GM12878 (cell line): ENCODE measurements around the gene SFMBT1. TPM values are rescaled to one million over a fixed set of nuclear protein-coding genes. Genes with fewer than 3 reads are reported as not detected.

Source experiments
- BRCA1 ChIP-seq: IDR thresholded peaks from 2 replicates; pipeline ENCODE4 v1.6.1; 2011; ENCODE audit warnings: low read depth, low read length, improper control_type of control experiment
- CREB1 ChIP-seq: IDR thresholded peaks from 2 replicates; pipeline ENCODE4 v1.6.1; 2012; ENCODE audit warnings: low read depth, mild to moderate bottlenecking, inconsistent platforms
- NFIC ChIP-seq: IDR thresholded peaks from 2 replicates; pipeline ENCODE4 v1.6.1; 2012; ENCODE audit warnings: low read depth, mild to moderate bottlenecking, inconsistent platforms, low read length, moderate library complexity
- NFXL1 ChIP-seq: fragments of 450-650 bp; IDR thresholded peaks from 2 replicates; pipeline ENCODE4 v1.6.1; 2017; ENCODE audit warnings: antibody characterized with exemption, mild to moderate bottlenecking, borderline replicate concordance
- NR2C2 ChIP-seq: IDR thresholded peaks from 2 replicates; pipeline ENCODE4 v1.6.1; 2011; ENCODE audit warnings: borderline replicate concordance, low read depth; ENCODE audit not compliant: control insufficient read depth, insufficient read length
- RAD51 ChIP-seq: fragments of 450-650 bp; IDR thresholded peaks from 2 replicates; pipeline ENCODE4 v1.6.1; 2016; ENCODE audit warnings: moderate library complexity, mild to moderate bottlenecking, inconsistent platforms
- RB1 ChIP-seq: fragments of 450-650 bp; formaldehyde crosslinking; IDR thresholded peaks from 2 replicates; pipeline ENCODE4 v1.6.1; 2017; ENCODE audit warnings: mild to moderate bottlenecking, borderline replicate concordance
- SMC3 ChIP-seq: IDR thresholded peaks from 2 replicates; pipeline ENCODE4 v1.6.1; 2011; ENCODE audit warnings: low read length, improper control_type of control experiment, borderline replicate concordance
- SPI1 ChIP-seq: IDR thresholded peaks from 2 replicates; pipeline ENCODE4 v1.6.1; 2011; ENCODE audit warnings: low read depth, mild to moderate bottlenecking, low read length, moderate library complexity, borderline replicate concordance; ENCODE audit not compliant: insufficient read depth
- STAT1 ChIP-seq: fragments of 450-650 bp; conservative IDR thresholded peaks from 2 replicates; pipeline ENCODE4 v1.6.1; 2014; ENCODE audit warnings: antibody characterized with exemption, mild to moderate bottlenecking
- STAT3 ChIP-seq: IDR thresholded peaks from 2 replicates; pipeline ENCODE4 v1.6.1; 2011; ENCODE audit warnings: low read depth, low read length, improper control_type of control experiment
- ZNF384 ChIP-seq: IDR thresholded peaks from 2 replicates; pipeline ENCODE4 v1.6.1; 2012; ENCODE audit warnings: low read depth, mild to moderate bottlenecking, low read length, improper control_type of control experiment, borderline replicate concordance
- polyA plus RNA-seq, 11 experiments: library from polyadenylated mRNA; depleted of rRNA in 4 of 11; unstranded in 6 of 11; stranded (reverse) in 5 of 11; fragments of >200 nt; fragmentation: Nextera tagmentation in 4 of 11; fragmentation: Illumina TruSeq in 1 of 11; extraction: Ambion mirVana in 4 of 11; extraction: Trizol in 1 of 11; gene quantifications; 1 replicate in 1 of 11; 2 replicates in 10 of 11; pipeline versions ENCODE4 v1.2.1 to v1.2.3, GENCODE V29; 2011 to 2016; ENCODE audit warnings: inconsistent platforms in 2 of 11, missing spikeins in 2 of 11, low read depth in 1 of 11
- total RNA-seq, 4 experiments: library from RNA; depleted of rRNA in 3 of 4; stranded (reverse); fragments of >200 nt in 3 of 4; fragmentation: Illumina TruSeq in 1 of 4; extraction: Trizol in 1 of 4; gene quantifications; 2 replicates each; pipeline versions ENCODE4 v1.2.1 to v1.2.3, GENCODE V29; 2013 to 2021
- TF ChIP-seq, protein P1 (sequence below): IDR thresholded peaks from 2 replicates; pipeline ENCODE4 v1.6.1; 2012; ENCODE audit warnings: improper control_type of control experiment, low read depth, low read length; ENCODE audit not compliant: insufficient replicate concordance
- TF ChIP-seq, protein P2 (sequence below): fragments of 450-650 bp; IDR thresholded peaks from 2 replicates; pipeline ENCODE4 v1.6.1; 2018; ENCODE audit warnings: mild to moderate bottlenecking, low read depth, moderate library complexity; ENCODE audit not compliant: partially characterized antibody
- TF ChIP-seq, protein P3 (sequence below): fragments of 450-650 bp; IDR thresholded peaks from 2 replicates; pipeline ENCODE4 v1.6.1; 2017; ENCODE audit warnings: mild to moderate bottlenecking
- TF ChIP-seq, protein P4 (sequence below): IDR thresholded peaks from 2 replicates; pipeline ENCODE4 v1.6.1; 2012; ENCODE audit warnings: low read depth, low read length, improper control_type of control experiment
- TF ChIP-seq, protein P5 (sequence below): fragments of 450-650 bp; IDR thresholded peaks from 2 replicates; pipeline ENCODE4 v1.6.1; 2016; ENCODE audit warnings: mild to moderate bottlenecking

SFMBT1 gene
- total and polyA plus RNA-seq, 10 of the 15 experiments (the other 5 are each of a cell fraction or from before 2014, with no cell fraction given): 3.2 to 19.5 (median 11.4) TPM

DNA sequence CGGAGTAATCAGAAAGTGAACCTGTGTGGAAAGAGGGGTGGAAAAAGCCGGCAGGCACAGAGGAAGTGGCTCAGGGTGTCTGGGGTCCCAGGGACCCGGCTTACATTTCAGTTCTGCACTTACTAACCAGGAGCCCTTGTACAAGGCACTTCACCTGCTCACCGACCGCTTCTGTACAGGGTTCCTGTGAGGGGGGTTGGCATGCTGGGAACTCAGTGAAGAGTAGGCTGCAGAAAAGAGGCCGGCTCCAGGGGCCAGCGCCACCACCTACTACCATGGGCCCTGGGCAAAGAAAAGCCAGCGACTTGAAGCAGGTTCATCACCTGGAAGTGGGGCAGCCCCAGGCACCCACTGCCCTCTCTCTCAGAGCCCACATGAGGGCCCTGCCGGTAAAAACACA lies 154.7 kb downstream of the SFMBT1 start (continued):
- TF ChIP-seq, protein P1, sequence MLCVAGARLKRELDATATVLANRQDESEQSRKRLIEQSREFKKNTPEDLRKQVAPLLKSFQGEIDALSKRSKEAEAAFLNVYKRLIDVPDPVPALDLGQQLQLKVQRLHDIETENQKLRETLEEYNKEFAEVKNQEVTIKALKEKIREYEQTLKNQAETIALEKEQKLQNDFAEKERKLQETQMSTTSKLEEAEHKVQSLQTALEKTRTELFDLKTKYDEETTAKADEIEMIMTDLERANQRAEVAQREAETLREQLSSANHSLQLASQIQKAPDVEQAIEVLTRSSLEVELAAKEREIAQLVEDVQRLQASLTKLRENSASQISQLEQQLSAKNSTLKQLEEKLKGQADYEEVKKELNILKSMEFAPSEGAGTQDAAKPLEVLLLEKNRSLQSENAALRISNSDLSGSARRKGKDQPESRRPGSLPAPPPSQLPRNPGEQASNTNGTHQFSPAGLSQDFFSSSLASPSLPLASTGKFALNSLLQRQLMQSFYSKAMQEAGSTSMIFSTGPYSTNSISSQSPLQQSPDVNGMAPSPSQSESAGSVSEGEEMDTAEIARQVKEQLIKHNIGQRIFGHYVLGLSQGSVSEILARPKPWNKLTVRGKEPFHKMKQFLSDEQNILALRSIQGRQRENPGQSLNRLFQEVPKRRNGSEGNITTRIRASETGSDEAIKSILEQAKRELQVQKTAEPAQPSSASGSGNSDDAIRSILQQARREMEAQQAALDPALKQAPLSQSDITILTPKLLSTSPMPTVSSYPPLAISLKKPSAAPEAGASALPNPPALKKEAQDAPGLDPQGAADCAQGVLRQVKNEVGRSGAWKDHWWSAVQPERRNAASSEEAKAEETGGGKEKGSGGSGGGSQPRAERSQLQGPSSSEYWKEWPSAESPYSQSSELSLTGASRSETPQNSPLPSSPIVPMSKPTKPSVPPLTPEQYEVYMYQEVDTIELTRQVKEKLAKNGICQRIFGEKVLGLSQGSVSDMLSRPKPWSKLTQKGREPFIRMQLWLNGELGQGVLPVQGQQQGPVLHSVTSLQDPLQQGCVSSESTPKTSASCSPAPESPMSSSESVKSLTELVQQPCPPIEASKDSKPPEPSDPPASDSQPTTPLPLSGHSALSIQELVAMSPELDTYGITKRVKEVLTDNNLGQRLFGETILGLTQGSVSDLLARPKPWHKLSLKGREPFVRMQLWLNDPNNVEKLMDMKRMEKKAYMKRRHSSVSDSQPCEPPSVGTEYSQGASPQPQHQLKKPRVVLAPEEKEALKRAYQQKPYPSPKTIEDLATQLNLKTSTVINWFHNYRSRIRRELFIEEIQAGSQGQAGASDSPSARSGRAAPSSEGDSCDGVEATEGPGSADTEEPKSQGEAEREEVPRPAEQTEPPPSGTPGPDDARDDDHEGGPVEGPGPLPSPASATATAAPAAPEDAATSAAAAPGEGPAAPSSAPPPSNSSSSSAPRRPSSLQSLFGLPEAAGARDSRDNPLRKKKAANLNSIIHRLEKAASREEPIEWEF: no peak
- no peak for TF ChIP-seq STAT1
- TF ChIP-seq STAT3: no peak
- TF ChIP-seq ZNF384: no peak
- TF ChIP-seq CREB1: no peak
- no peak for TF ChIP-seq NR2C2
- TF ChIP-seq, protein P2, sequence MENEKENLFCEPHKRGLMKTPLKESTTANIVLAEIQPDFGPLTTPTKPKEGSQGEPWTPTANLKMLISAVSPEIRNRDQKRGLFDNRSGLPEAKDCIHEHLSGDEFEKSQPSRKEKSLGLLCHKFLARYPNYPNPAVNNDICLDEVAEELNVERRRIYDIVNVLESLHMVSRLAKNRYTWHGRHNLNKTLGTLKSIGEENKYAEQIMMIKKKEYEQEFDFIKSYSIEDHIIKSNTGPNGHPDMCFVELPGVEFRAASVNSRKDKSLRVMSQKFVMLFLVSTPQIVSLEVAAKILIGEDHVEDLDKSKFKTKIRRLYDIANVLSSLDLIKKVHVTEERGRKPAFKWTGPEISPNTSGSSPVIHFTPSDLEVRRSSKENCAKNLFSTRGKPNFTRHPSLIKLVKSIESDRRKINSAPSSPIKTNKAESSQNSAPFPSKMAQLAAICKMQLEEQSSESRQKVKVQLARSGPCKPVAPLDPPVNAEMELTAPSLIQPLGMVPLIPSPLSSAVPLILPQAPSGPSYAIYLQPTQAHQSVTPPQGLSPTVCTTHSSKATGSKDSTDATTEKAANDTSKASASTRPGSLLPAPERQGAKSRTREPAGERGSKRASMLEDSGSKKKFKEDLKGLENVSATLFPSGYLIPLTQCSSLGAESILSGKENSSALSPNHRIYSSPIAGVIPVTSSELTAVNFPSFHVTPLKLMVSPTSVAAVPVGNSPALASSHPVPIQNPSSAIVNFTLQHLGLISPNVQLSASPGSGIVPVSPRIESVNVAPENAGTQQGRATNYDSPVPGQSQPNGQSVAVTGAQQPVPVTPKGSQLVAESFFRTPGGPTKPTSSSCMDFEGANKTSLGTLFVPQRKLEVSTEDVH: no peak
- TF ChIP-seq NFIC: no peak
- peak; percentile 32; the same call in 1 of the 2 replicates for TF ChIP-seq SPI1
- TF ChIP-seq SMC3: no peak
- TF ChIP-seq, protein P3, sequence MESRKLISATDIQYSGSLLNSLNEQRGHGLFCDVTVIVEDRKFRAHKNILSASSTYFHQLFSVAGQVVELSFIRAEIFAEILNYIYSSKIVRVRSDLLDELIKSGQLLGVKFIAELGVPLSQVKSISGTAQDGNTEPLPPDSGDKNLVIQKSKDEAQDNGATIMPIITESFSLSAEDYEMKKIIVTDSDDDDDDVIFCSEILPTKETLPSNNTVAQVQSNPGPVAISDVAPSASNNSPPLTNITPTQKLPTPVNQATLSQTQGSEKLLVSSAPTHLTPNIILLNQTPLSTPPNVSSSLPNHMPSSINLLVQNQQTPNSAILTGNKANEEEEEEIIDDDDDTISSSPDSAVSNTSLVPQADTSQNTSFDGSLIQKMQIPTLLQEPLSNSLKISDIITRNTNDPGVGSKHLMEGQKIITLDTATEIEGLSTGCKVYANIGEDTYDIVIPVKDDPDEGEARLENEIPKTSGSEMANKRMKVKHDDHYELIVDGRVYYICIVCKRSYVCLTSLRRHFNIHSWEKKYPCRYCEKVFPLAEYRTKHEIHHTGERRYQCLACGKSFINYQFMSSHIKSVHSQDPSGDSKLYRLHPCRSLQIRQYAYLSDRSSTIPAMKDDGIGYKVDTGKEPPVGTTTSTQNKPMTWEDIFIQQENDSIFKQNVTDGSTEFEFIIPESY: no peak
- TF ChIP-seq, protein P4, sequence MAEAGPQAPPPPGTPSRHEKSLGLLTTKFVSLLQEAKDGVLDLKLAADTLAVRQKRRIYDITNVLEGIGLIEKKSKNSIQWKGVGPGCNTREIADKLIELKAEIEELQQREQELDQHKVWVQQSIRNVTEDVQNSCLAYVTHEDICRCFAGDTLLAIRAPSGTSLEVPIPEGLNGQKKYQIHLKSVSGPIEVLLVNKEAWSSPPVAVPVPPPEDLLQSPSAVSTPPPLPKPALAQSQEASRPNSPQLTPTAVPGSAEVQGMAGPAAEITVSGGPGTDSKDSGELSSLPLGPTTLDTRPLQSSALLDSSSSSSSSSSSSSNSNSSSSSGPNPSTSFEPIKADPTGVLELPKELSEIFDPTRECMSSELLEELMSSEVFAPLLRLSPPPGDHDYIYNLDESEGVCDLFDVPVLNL: no peak
- no peak for TF ChIP-seq RAD51
- TF ChIP-seq RB1: no peak
- TF ChIP-seq NFXL1: no peak
- TF ChIP-seq, protein P5, sequence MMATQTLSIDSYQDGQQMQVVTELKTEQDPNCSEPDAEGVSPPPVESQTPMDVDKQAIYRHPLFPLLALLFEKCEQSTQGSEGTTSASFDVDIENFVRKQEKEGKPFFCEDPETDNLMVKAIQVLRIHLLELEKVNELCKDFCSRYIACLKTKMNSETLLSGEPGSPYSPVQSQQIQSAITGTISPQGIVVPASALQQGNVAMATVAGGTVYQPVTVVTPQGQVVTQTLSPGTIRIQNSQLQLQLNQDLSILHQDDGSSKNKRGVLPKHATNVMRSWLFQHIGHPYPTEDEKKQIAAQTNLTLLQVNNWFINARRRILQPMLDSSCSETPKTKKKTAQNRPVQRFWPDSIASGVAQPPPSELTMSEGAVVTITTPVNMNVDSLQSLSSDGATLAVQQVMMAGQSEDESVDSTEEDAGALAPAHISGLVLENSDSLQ: no peak
- no peak for TF ChIP-seq BRCA1
